Right renal pelvis (tissue), 4 donors: ENCODE measurements around the gene IQSEC3. TPM values are rescaled to one million over a fixed set of nuclear protein-coding genes. Genes with fewer than 3 reads are reported as not detected.
A peak's percentile ranks its signal among the peaks of the same experiment; 100 is the strongest.
"Not testable (repeated sequence)": the region's sequence is repeated elsewhere in the genome, so short reads cannot be mapped to it uniquely, and the experiment has no call there.

Experiments used
- DNase-seq, 4 donors: peaks; one replicate each; pipeline ENCODE4 v3.0.0-alpha.2; 2013; ENCODE audit warnings: low read depth in 4 of 4, low spot score in 3 of 4, missing footprints in 1 of 4
- polyA plus RNA-seq, 4 donors: library from polyadenylated mRNA; unstranded; fragments of 120-200 nt; gene quantifications; one replicate each; pipeline ENCODE4 v1.2.1, GENCODE V29; 2013; ENCODE audit not compliant: insufficient read length in 4 of 4

The IQSEC3 gene
- polyA plus RNA-seq, 4 donors, result 5.8 to 11.6 (median 7.8) TPM

DNA sequence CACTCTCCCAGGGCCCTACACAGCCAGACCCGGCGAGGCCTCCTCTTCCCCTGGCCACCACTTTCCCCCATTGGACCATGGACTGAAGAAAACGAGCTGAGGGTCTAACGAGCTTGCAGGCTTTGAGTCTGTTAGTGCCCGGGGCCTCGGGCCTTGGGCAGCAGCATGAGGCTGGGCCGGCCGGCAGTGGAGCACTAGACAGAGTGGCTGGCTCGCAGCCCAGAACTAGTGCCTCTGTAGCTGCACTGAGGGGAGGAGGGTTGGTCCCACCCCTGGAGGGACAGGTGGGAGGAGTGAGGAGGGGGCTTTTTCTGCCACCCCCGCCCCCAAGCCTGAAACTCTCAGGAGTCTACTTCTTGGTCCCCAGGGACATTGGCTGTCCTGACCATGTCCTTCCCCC is 108.7 kb downstream of the IQSEC3 start:
- DNase-seq, result no peak

DNA sequence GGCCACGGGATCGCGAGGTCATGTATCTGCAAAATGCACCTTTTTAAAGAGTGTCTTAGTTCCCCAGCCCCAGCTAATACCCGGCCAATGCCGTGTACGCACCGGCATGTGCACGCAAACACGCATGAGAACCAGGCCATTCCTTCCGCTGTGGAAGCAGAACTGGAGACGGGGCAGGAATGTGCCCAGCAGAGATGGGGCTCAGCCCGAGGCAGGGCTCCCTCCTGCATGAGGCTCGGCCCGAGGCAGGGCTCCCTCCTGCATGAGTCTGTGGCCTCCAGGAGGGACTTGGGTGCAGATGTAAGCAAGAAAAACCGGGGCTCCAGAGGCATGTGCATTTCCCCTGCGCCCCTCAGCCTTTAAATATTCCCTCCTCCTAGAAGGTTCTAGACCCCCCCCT is 109.2 kb downstream of the IQSEC3 start:
- no peak for DNase-seq

DNA sequence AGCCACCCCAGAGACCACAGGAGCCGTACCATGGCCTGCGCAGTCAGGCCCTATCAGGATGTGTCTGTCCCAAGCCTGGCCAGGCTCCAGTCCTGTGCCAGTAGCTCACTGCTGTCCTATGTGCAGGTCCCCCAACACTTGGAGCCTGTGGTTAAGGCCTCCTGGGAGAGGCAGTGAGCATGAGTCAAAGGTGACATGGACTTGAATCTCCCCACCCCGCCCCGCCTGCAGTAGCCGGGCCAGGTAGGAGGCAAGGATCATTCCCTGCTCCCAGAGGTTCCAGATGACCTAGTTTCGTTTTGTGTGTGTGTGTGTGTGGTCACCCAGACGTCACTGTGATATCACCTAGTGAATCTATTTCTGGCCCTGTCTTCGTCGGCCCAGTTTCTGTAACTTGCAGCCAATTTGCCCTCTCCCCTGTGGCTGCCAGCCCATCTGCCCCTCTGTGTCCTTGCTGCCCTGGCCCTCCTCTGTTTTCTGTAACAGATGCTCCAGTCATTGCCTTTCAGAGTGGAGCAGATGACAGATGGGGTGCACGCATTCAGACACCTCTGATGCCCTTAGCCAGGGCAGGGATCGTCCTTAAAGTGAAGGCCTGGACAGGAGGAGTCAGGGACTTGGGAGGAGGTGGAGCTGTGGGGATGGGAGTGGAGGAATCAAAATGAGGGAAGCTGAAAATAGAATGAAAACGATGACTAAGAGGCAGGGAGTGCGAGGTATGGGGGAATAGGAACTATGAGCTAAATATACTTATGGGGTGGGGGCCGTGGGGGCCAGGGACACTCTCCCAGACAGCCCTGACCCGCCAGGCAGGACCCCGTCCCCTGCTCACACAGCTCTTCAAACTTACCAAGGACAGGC is 110.0 kb downstream of the IQSEC3 start:
- no peak for DNase-seq

DNA sequence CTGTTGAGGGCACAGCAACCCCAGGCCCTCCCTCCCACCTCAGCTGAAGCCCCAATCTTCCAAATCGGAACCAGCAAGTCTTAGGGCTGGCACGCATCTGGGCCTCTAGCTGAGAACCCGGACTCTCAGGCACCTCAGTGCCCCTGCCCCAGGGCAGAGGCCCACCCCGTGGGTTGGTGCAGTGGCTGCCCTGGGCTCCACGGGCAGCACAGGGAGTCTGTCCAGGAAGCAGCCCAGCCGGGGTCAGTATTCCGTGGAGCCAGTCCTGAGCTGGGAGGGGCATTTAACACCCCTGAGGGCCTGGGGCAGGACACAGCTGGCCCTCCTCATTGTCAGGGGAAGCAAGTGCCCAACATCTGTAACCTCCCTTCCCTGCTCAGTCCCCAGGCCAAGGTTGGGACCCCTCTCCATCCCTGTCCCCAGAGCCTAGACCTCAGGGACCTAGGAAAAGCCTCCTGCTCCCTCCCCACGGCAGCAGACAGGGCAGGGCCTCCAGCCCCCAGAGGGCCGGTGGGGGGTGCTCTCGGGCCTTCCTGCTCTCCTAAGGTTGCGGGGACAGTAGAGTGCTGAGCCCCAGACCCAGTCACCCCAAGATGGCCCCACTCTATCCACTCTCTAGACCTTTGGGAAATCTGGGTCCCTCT is 110.9 kb downstream of the IQSEC3 start:
- DNase-seq, result no peak

DNA sequence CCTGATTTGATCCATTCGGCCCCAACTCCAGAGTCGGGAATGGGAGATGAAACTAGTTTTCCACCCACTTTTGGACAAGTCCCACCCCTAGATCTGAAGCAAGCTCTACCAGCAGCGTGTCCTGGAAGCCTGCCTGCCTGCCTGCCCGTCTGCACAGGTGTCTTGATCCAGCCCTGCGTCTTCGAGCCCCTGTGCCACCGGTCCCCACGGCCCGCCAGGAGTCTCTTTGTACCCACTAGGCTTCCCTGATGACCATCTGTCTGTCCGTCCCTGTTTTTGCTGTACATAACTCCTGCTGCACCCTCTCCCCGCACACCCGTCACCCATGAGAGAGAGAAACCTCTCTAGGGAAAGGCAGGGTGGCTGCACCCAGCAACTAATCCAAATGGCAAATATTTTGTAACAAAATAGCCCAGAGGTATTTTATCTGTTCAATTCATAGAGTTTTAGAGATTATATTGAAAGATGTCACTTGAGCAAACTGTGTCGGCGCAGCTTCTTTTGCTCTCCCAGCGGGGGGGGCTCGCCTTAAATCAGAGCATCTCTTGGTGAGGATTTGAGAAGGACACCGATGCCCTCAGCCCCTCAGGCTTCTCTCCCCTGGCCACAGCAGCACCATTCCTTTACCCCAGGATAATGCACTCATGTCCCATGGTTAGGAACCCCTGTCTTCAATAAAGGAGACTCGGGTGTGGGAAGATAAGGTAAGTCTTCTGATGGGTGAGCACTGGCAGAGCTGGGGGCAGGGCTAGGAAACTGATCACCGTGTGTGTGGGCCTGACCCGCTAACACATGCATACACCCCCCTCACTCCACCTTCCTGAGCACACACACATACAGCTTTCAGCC is 111.6 kb downstream of the IQSEC3 start:
- no peak for DNase-seq

GRCh38 chr12:178829-179109 is 112.2 kb downstream of the IQSEC3 start:
- no peak for DNase-seq

- no peak for DNase-seq
Observed at GRCh38 chr12:179131-179884, 112.7 kb downstream of the IQSEC3 start.

DNA sequence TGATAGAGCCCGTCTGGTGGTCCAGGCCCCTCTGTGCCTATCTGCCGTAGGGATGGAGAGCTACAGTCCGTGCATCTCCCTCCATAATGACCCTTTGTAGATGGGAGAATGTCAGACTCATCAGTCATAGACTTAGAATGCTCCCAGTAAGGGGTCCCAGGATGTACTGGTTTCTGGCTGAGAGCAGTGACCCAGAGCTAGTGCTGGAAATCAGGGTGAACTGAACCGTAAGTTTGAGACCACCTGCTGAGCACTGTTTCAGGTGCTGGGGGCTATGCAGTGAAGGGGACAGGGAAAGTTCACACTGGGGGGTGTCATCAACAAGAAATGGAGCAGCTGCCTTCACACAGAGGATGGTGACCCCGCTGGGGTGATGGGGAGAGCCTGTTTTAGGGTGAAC is 113.3 kb downstream of the IQSEC3 start:
- DNase-seq, result no peak

- DNase-seq, result no peak
Observed at GRCh38 chr12:180445-180844, 113.9 kb downstream of the IQSEC3 start.

GRCh38 chr12:181921-182320 is 115.4 kb downstream of the IQSEC3 start:
- no peak for DNase-seq

DNA sequence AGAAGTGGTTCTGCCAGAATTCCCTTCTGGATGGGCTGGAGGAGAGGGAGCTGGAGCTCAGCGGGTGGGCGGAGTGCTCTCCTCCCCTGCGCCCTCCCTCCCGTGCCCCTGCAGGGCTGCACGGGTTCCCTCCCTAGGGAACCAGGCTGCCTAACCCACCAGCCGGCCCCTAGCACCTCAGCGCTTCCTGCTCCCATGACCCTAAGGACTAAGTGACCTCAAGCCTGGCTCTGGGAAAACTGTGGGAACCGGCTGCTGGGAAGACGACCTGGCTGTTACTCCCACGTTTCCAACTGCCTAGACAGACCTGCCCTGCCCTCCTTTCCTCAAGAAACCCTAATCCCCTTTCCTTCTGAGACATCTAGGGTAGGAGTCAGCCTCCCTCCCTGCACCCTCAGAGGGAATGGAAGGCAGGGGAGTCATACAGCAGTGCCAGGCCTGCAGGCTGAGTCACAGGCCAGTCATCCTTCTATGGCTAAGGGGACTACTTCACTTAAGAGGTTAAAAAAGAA is 115.9 kb downstream of the IQSEC3 start:
- no peak for DNase-seq

- no peak for DNase-seq
Observed at GRCh38 chr12:184811-185575, 118.4 kb downstream of the IQSEC3 start.

DNA sequence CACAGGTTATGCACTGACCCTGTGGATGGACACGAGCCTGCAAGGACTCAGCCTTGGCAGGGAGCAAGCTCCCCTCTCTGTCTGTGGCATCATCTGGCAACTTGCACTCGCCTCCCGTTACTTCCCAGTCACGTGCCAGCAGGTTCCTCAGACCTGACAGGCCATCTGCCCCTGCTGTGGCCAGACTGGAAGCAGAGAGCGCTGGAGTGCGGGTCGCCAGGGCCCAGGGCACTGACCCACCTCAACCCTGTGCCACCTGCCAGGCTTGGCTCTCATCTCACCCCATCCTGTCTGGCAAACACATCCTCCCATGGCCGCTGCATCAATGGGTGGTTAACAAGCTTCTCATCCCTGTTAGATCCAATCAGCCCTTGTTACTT is 119.0 kb downstream of the IQSEC3 start:
- DNase-seq, result no peak

DNA sequence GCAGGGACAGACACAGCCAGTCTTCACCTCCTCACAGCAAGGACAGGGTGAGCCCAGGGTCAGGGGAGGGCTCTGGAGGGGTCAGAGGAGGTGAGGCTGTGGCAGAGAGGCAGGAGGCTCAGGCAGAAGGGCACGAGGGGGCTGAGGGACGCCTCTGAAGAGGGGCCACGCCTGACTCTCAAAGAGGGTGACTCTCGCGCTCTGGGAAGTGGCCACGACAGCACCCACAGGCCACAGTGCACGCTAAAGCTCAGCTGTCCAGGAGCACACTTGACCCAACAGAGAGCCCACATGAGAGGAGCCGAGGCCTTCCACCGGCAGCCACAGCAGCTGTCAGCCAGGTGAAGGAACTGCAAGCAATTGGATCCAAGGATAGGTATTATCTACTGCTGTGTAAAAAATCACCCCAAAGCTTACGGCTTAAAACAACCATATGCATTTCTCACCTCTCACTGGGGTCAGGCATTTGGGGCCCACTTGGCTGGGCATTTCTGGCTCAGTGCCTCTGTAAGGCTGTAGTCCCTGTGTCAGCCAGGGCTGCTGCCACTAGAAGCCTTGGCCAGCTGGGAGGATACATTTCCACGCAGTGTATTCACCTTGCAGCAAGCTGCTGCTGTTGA is 119.5 kb downstream of the IQSEC3 start:
- no peak for DNase-seq

- DNase-seq, result not testable (repeated sequence)
Observed at GRCh38 chr12:187986-188909, 121.7 kb downstream of the IQSEC3 start.

- peak in 3 of 4 donors; percentile 55 to 60 (median 56) for DNase-seq
Observed at GRCh38 chr12:188910-189621, 122.5 kb downstream of the IQSEC3 start.

GRCh38 chr12:189622-189962 is 123.0 kb downstream of the IQSEC3 start:
- DNase-seq, result no peak

DNA sequence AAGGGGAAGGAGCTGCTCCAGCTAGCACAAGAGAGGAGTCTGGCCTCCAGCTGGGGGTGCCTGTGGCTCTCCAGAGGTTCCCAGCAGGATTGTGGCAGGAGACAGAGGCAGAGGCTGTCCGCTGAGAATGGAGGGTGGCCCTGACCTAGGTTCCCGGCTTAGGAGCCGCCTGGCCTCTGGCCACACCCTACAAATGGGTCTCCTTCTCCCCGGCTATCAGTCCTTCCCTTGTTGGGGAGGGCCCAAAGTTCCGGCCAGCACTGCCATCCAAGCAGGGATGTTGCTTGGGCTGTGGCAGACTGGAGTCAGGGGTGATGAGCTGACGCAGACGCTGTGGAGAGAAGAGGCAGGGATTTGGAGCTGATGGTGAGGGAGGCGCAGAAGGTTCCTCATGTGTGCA is 124.3 kb downstream of the IQSEC3 start:
- DNase-seq, result no peak
